GM19193 (cell line): ENCODE measurements around the gene MEF2C.

Source experiments
- POLR2A ChIP-seq: IDR thresholded peaks from 4 replicates; pipeline ENCODE4 v1.6.1; 2011; ENCODE audit not compliant: insufficient read depth, insufficient read length; ENCODE audit errors: extremely low read depth

The MEF2C gene

DNA sequence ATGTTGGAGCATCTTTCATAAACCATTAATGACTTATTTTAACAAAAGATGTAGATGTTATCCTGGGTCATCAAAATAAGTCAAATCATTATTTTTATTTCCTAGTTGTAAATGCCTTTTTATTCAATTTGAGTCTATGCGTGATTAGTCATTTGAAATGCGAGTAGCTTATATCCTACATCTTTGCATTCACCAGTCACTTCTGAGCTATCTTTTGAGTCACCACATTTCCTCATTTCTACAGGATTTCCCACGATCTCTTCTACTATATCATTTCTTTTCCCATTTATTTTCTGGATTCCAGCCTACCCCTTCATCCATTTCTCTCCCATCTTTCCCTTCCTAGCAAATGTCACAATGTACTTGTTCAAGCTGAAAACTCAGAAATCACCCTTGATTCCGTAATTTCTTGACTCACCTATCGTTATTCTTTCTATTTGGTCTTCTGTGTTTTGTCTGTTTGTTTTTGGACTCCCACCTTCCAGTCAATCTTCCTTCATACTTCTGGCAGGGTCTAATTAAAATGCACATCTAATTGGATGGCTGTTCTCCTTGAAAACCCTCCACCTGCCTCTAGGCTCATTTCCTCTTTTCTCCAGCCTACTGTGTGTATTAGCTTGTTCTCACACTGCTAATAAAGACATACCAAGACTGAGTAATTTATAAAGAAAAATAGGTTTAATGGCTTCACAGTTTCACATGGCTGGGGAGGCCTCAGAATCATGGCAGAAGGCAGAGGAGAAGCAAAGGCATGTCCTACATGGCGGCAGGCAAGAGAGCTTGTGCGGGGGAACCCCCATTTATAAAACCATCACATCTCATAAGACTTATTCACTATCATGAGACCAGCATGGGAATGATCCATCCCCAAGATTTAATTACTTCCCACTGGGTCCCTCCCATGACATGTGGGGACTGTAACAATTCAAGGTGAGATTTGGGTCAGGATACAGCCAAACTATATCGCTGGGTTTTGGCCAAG lies 112.4 kb downstream of the MEF2C start:
- no peak for TF ChIP-seq POLR2A

DNA sequence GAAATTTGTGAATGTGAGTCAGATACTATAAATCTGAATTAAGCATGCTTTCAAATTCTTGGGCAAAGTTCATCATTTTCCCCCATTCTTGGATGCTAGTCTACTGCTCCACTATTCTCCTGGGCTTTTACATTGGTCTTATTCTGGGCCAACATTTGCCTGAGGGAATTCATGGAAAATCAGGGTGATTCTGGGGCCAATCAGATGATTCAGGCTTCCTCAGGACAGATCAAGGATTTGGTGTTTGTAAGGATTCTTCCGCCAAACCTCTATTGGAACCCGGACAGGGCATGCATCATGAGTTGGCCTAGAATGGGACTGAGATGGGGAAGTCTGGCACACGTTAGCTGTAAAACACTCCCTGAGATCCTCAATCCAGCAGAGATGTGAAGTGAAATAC lies 113.8 kb downstream of the MEF2C start:
- no peak for TF ChIP-seq POLR2A

DNA sequence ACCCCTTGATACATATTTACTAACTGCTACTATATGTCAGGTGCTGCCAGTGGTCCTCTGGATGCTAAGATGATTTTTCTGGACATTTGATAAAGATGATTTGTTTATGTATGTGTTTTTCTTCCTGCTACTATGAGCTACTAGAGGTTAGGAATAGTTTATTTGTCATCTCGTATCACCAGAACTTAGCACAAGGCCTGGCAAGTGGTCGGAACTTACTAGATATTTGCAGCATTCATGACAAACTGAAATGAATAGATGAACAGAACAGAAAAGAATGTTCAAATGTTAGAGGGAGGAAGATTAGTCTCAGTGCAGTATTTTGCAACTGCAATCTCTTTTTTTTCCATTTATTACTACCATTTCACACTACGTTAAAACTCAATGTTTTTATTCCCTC lies 114.6 kb downstream of the MEF2C start:
- no peak for TF ChIP-seq POLR2A

DNA sequence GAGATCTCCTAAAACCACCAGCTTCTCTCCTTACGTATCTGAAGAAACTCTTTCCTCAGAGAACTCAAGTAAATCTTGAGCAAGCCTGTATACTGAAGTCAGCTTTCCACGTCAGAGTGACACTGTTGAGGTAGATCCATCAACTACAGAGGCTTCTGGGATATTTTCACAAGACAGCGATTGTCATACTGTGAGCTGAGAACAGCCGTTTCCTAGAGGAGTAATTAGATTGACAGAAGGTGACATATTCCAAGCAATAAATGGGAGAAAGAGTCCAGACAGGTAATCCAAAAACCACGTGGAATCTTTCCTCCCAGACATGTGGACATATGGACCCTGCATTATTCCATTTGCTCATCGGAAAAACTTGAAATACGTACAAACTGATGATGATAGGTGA lies 117.2 kb downstream of the MEF2C start:
- no peak for TF ChIP-seq POLR2A

DNA sequence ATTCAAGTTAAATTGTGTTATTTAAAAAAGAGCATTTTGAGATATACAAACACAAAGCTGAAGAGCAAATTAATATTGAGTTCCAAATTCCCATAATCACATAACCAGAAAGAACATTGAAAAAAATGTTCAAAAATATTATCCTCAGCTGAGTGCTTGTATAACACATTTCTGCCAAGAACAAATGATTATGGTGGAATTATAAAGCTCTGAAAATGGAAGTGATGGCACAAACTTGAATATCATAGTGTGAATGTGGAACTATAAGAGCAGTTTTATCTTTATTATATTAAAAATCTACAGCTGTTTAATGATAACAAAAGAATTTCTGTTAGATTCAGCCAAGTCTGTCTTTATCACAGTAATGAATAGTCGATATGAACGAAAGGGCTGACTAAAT lies 117.8 kb downstream of the MEF2C start:
- TF ChIP-seq POLR2A = no peak

DNA sequence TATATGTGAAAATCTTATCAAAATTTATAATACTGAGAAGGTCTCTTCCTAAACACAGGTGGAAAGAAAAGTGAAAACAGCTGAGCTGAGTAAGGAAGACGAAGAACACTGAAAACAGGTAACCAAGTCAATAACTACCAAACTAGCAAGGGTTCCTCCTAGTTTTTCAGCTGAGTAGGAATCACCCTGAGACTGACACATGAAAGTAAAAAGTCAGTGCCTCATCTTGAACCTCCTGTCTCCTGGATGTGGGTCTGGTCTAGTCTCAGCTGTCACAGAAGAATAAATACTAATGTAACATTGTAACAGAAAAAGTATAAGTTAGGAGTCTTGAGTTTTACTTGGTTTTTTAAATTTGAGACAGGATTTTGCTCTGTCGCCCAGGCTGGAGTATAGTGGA lies 121.0 kb downstream of the MEF2C start:
- TF ChIP-seq POLR2A = no peak

DNA sequence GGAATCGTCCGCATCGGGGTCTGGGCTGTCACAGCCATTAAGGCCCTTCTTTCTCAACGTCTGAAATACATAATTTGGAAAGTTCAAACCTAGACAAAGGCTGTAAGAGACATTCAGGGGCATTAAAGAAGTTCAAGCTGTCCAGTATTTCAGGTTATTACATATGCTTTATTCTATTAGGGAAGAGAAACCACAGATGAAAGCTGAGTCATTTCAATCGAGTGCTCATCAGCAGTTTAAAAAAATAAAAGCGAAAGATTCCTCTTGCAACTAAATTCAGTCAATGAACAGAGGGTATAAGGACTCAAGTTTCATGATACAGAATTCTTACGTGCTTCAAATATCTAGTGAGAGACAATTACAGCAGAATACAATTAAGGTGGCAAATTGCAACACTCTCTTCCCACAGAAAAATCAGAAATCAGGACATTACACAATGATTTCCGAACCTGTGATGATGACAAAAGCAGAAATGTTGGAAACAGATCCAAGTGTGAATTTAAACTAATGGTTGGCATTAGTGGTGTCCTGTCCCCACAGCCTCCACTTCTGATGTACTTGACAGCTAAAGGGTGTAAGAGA lies 121.6 kb downstream of the MEF2C start:
- no peak for TF ChIP-seq POLR2A

DNA sequence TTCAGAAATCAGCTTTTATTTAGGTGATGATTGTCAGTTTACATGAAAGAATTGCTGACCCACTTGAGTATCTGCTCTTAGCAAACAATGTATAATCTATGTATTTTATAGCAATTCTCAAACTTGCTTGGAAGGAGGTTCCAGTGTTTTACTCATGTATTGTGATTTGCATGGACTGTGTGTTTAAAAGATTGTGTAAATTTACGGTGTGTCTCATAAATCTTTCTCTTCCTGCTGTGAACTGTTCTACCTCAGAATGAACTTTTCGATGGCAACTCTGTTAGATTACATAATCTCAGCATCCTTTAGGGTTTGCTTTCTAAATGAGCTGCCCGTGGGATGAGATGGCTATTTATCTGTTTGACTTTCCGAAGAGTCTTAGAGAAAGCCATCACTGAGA lies 122.5 kb downstream of the MEF2C start:
- TF ChIP-seq POLR2A = no peak

DNA sequence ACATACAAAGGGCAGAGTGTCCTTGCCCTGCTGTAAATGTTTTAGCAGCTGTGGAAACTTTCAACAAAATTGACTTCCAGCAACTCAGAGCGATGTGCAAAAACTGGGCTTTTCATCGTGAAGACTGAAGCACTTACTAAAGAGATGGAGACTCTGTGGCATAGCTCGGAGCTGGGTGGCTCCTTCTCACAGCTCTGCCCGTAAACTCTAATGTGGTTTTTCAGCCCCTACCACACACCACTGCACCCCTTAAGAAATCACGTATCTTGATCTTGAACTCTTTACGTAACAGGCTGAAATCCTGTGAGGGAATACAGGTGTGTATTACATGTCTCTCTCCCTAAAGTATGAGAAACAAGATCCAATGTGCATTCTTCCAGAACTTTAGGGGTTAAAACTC lies 124.4 kb downstream of the MEF2C start:
- no peak for TF ChIP-seq POLR2A

DNA sequence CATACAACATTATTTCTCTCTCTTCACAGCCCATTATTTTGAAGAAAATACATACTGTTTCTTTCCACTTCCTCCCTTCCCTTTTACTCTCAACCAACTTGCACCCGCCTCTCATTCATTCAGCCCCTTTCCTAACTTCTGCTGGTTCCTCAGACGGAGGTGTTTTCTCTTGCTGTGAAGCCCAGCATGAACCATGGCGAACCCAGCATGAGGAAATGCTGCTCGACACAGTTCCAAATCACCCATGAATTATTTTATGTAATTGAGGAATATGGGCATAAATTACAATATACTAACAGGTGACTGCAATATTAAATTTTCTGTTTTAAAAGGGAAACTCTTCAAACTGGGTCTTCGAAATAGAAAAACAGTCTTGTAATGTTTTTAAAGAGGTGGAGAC lies 124.8 kb downstream of the MEF2C start:
- TF ChIP-seq POLR2A = no peak

DNA sequence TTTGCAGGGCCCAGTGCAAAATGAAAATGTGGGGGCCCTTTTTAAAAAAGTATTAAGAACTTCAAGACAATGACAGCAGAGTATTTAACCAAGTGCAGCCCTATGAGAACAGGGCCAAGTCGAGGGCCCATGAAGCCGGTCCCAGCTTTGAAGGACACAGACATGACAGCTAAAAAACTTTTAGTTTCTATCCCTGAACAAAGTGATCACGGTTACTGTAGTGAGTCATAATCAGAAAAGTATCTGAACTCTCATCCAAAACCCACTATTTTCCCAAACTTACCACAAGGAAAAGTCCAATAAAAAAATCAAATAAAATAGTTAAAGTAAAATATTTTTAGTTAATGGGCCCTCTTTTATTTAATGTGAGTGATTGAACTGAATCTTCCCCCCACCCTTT lies 126.0 kb downstream of the MEF2C start:
- no peak for TF ChIP-seq POLR2A

DNA sequence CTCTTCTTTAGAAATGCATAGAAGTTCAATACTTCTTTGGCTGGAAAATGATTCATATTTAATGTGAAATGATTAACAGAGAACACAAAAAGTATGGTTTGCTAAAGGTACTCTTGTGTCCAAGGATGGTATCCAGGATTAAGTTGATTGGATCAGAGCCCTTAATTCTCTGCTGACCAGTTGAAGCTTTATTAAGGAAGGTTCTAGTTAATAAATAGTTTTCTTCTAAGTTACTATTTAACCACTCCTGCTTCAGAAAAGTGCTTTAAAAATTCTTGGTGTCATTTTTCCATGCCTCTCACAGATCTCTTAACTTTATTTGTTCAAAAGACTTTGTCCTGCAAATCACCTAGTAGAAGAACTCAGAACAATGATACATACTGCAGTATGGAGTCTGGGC lies 134.3 kb downstream of the MEF2C start:
- no peak for TF ChIP-seq POLR2A

DNA sequence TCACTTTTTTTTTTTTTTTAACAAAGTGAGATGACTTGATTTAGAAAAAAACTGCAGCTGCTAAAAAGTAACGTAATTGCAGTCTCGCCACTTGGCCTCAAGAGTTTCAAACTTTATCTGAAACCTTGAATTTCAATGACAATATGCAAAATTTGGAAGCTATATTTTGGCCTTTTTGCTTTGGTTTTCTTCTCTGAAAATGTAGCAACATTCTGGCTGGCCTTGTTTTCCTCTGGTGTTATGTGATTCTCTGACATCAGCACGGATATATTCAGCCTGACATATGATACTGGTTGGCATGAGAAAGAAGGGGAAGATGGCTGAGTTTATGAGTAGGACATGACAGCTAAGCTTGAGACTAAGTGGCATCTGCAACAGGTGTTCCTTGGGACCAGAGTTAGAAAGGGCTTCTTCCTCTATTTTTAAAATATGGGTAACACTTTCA lies 136.5 kb downstream of the MEF2C start:
- TF ChIP-seq POLR2A = no peak

DNA sequence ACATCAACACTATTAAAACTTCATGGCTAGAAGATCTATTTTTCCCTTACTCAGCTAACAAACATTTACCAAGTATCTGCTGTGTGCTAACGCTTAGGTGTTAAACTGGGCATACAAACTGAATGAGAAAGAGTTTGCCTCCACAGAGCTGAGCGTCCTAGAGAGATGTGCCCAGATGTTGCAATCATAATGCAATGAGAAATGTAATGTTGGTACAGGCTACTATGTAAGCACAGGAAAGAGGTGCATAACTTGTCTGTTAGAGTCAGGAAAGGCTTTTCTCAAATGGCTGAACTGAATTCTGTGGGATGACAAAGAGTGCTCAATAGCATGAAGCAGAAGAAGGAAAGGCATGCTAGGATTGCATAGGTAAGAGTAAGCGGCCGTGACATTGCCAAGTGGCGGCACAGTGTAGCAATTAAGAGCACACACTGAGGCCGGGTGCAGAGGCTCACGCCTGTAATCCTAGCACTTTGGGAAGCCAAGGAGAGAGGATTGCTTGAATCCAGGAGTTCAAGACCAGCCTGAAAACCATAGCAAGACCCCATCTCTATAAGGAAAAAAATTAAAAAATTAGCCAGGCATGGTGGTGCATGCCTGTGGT lies 137.8 kb downstream of the MEF2C start:
- TF ChIP-seq POLR2A = no peak

DNA sequence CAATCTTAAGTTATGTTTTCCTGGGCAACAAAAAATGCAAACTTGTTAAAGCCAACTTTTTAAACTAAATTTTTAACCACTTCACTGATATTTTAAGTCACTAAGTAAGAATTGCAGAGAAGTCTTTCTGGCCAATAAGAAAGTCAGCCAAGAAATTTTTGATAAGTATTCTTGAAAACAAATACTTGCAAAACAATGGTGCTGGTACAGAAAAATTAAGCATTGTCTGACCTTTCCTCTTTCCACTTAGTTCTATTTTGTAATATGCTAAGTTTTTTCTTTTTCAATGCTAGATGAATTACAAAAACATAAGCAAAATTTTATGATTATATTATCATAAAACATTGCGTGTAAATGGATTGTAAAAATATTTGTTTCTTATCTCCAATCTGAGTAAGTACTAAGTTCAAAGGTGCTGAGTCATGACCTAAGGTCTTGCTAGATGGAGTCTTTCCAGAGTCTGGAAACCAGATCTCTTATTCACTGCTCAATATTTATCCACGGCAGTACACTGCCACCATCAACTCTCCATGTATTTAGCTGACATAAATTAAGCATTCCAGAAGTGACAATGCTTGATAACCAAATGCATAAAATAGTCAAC lies 139.7 kb downstream of the MEF2C start:
- no peak for TF ChIP-seq POLR2A
